SK-N-SH (cell line): ENCODE data around the gene PDIA5. TPM values are rescaled to one million over a fixed set of nuclear protein-coding genes. Genes with fewer than 3 reads are reported as not detected.

Experiments used
- CTCF ChIA-PET: fragments of 300-600, 350-600 bp; formaldehyde crosslinking; extraction: SDS; loops from one replicate; lab custom pipeline; 2021; lab: Yijun Ruan, JAX
- POLR2A ChIA-PET: fragments of 350-600 bp; sonication (Branson Sonifier 250); formaldehyde crosslinking; extraction: SDS; loops from one replicate; lab custom pipeline; 2020; ENCODE audit warnings: antibody characterized with exemption, inconsistent platforms; lab: Yijun Ruan, JAX
- DNase-seq: peaks from one replicate; pipeline ENCODE4 v3.0.0; 2012
- H2AFZ ChIP-seq: fragments of 200-600 bp; sonication (generic); 2 replicates; pipeline ENCODE4 v1.8.1; 2016; ENCODE audit warnings: antibody characterized with exemption, mild to moderate bottlenecking, low read depth
- H3F3A ChIP-seq: fragments of 200-600 bp; sonication (generic); replicated peaks from 2 replicates; pipeline ENCODE3; 2016; ENCODE audit warnings: antibody characterized with exemption, mild to moderate bottlenecking; ENCODE audit not compliant: insufficient read depth
- H3K27ac ChIP-seq, 2 experiments: fragments of 200-500 bp in 1 of 2; fragments of 200-600 bp in 1 of 2; sonication (Bioruptor generic) in 1 of 2; sonication (generic), shearing (Covaris generic) in 1 of 2; 2 replicates each; pipeline versions ENCODE4 v1.5.1 to v1.6.1; 2014 to 2016; ENCODE audit warnings: low read depth in 2 of 2, inconsistent platforms in 1 of 2, low read length in 1 of 2, mild to moderate bottlenecking in 1 of 2, mixed read lengths in 1 of 2
- H3K27me3 ChIP-seq: fragments of 200-600 bp; sonication (generic), shearing (Covaris generic); 2 replicates; pipeline ENCODE4 v1.6.1; 2016; ENCODE audit warnings: mixed run types; ENCODE audit not compliant: insufficient read depth
- H3K36me3 ChIP-seq, 2 experiments: fragments of 200-500 bp in 1 of 2; fragments of 200-600 bp in 1 of 2; sonication (Bioruptor generic) in 1 of 2; sonication (generic) in 1 of 2; replicated peaks in 1 of 2; 2 replicates each; pipeline versions ENCODE3 to v1.5.1; 2014 to 2016; ENCODE audit warnings: low read length in 1 of 2, mild to moderate bottlenecking in 1 of 2; ENCODE audit not compliant: insufficient read depth in 2 of 2, control insufficient read depth in 1 of 2
- H3K4me1 ChIP-seq, 2 experiments: fragments of 200-500 bp in 1 of 2; fragments of 200-600 bp in 1 of 2; sonication (Bioruptor generic) in 1 of 2; sonication (generic), shearing (Covaris generic) in 1 of 2; 2 replicates each; pipeline versions ENCODE4 v1.5.1 to v1.6.1; 2014 to 2016; ENCODE audit warnings: low read depth in 1 of 2, low read length in 1 of 2, mixed run types in 1 of 2; ENCODE audit not compliant: insufficient read depth in 2 of 2, control insufficient read depth in 1 of 2
- H3K4me2 ChIP-seq: fragments of 200-600 bp; sonication (generic), shearing (Covaris generic); 2 replicates; pipeline ENCODE4 v1.6.1; 2017; ENCODE audit warnings: mixed run types
- H3K4me3 ChIP-seq, 2 experiments: fragments of 200-500 bp in 1 of 2; fragments of 200-600 bp in 1 of 2; sonication (Bioruptor generic) in 1 of 2; sonication (generic), shearing (Covaris generic) in 1 of 2; 2 replicates each; pipeline versions ENCODE4 v1.5.1 to v1.8.1; 2014 to 2016; ENCODE audit warnings: low read depth in 2 of 2, inconsistent platforms in 1 of 2, low read length in 1 of 2, mild to moderate bottlenecking in 1 of 2, mixed read lengths in 1 of 2, moderate library complexity in 1 of 2
- H3K79me2 ChIP-seq: fragments of 200-600 bp; sonication (generic); 2 replicates; pipeline ENCODE4 v1.8.1; 2017; ENCODE audit warnings: mild to moderate bottlenecking; ENCODE audit not compliant: insufficient read depth
- H3K9ac ChIP-seq: fragments of 200-600 bp; sonication (generic); 2 replicates; pipeline ENCODE4 v1.6.1; 2017; ENCODE audit warnings: mixed run types
- H3K9me2 ChIP-seq: fragments of 200-600 bp; sonication (generic); 2 replicates; pipeline ENCODE4 v1.6.1; 2017; ENCODE audit warnings: mixed run types
- H3K9me3 ChIP-seq: fragments of 200-600 bp; sonication (generic); 2 replicates; pipeline ENCODE4 v1.6.1; 2017; ENCODE audit warnings: mixed run types, mild to moderate bottlenecking, moderate library complexity
- H4K20me1 ChIP-seq: fragments of 200-600 bp; sonication (generic); 2 replicates; pipeline ENCODE4 v1.6.1; 2017; ENCODE audit warnings: mild to moderate bottlenecking, mixed run types; ENCODE audit not compliant: insufficient read depth
- CHD2 ChIP-seq: fragments of 150-350 bp; IDR thresholded peaks from 2 replicates; pipeline ENCODE4 v1.6.1; 2018; ENCODE audit warnings: low read length; ENCODE audit not compliant: partially characterized antibody
- FOSL2 ChIP-seq: IDR thresholded peaks from 2 replicates; pipeline ENCODE4 v1.4.0; 2012; ENCODE audit warnings: low read depth, mild to moderate bottlenecking, moderate library complexity, borderline replicate concordance
- JUND ChIP-seq: IDR thresholded peaks from 2 replicates; pipeline ENCODE4 v1.4.0; 2012
- MEF2A ChIP-seq: IDR thresholded peaks from 2 replicates; pipeline ENCODE4 v1.4.0; 2012; ENCODE audit warnings: low read depth, borderline replicate concordance
- NFIC ChIP-seq: IDR thresholded peaks from 2 replicates; pipeline ENCODE4 v1.4.0; 2012; ENCODE audit warnings: borderline replicate concordance
- NRF1 ChIP-seq: IDR thresholded peaks from 2 replicates; pipeline ENCODE4 v1.6.1; 2012; ENCODE audit warnings: low read depth, mild to moderate bottlenecking, low read length
- POLR2AphosphoS5 ChIP-seq: IDR thresholded peaks from 2 replicates; pipeline ENCODE4 v1.6.1; 2012; ENCODE audit warnings: low read depth, low read length
- RAD21 ChIP-seq: IDR thresholded peaks from 2 replicates; pipeline ENCODE4 v1.6.1; 2012; ENCODE audit warnings: mild to moderate bottlenecking, low read length
- RXRA ChIP-seq: IDR thresholded peaks from 2 replicates; pipeline ENCODE4 v1.4.0; 2012; ENCODE audit warnings: low read depth, mild to moderate bottlenecking, borderline replicate concordance
- SIN3A ChIP-seq: IDR thresholded peaks from 2 replicates; pipeline ENCODE4 v1.6.1; 2012; ENCODE audit warnings: low read depth, mild to moderate bottlenecking, low read length, moderate library complexity, borderline replicate concordance
- WGBS: methylation state at CpG from one replicate; pipeline ENCODE4 v1.1.6; 2017; ENCODE audit warnings: low lambda C conversion rate; 5-methylcytosine and 5-hydroxymethylcytosine counted together
- polyA plus RNA-seq, 3 experiments: library from polyadenylated mRNA; depleted of rRNA; stranded (reverse); fragments of >200 nt; gene quantifications; 2 replicates each; pipeline ENCODE4 v1.2.3, GENCODE V29; 2012
- TF ChIP-seq, protein P1 (sequence below): fragments of 200-600 bp; sonication (generic); IDR thresholded peaks from 2 replicates; pipeline ENCODE4 v1.6.1; 2017; ENCODE audit warnings: antibody characterized with exemption, mild to moderate bottlenecking, moderate library complexity
- TF ChIP-seq, protein P2 (sequence below): IDR thresholded peaks from 2 replicates; pipeline ENCODE4 v1.4.0; 2012; ENCODE audit warnings: low read depth, borderline replicate concordance
- TF ChIP-seq, protein P3 (sequence below): IDR thresholded peaks from 2 replicates; pipeline ENCODE4 v1.6.1; 2012; ENCODE audit warnings: mild to moderate bottlenecking, low read depth, low read length, moderate library complexity
- TF ChIP-seq, protein P4 (sequence below): IDR thresholded peaks from 2 replicates; pipeline ENCODE4 v1.4.0; 2012; ENCODE audit warnings: low read depth, borderline replicate concordance

The PDIA5 gene
- polyA plus RNA-seq, 1 of the 3 experiments (the other 2 are of a cell fraction), result 28.6 TPM

DNA sequence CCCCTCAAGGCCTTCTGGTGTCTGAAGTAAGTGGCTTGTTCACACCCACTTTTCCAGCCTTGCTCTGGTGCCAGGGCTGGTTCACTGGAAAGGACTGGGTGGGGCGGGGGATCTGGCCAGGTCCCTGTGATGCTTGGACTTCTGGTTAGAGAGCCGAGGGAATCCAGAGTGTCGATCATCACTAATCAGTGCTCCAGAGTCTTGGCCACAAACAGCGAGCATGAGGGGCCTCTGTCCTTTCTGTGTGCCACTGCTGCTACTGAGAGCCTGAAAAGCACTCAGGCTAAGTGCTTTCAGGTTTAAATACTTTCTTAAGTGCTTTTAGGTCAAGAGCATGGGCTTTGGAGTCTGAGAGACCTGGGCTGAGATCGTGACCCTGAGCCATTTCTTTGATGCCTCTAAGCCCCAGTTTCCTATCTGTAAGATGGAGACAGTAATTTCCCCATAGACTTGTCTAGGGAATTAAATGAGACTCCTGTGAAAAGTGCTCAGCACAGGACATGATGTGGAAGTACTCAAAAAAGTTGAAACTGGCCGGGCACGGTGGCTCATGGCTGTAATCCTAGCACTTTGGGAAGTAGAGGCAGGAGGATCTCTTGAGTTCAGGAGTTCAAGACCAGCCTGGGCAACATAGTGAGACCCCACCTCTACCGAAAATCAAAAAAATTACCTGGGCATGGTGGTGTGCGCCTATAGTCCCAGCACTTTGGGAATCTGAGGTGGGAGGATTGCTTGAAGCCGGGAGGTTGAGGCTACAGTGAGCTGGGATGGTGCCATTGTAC, 81.1 kb downstream of the PDIA5 start:
- Histone ChIP-seq H3K4me3 (no peak overlapping the region), H3K79me2 (no peaks in the 10 kb centered on the region), H3K27ac (no peak overlapping the region), H4K20me1 (no peaks in the 10 kb centered on the region), H3K4me1 (peaks cover 0 to 11% of the 10 kb centered on the region in 2 experiments; a peak in 2 of 4 replicates), H3K9ac (no peak overlapping the region), H3K4me2 (no peak overlapping the region), H3K36me3 (peaks cover 4 to 31% of the 10 kb centered on the region in 2 experiments), H3K9me2 (no peaks in the 10 kb centered on the region), H2AFZ (no peak overlapping the region), H3F3A (no peaks in the 10 kb centered on the region), H3K27me3 (no peaks in the 10 kb centered on the region), H3K9me3 (no peaks in the 10 kb centered on the region)
- no peak for TF ChIP-seq CHD2
- TF ChIP-seq POLR2AphosphoS5, result no peak
- TF ChIP-seq SIN3A, result no peak
- TF ChIP-seq RXRA, result no peak
- no peak for TF ChIP-seq MEF2A
- no peak for TF ChIP-seq JUND
- no peak for TF ChIP-seq NRF1
- TF ChIP-seq NFIC, result no peak
- no peak for TF ChIP-seq FOSL2
- TF ChIP-seq, protein P1, sequence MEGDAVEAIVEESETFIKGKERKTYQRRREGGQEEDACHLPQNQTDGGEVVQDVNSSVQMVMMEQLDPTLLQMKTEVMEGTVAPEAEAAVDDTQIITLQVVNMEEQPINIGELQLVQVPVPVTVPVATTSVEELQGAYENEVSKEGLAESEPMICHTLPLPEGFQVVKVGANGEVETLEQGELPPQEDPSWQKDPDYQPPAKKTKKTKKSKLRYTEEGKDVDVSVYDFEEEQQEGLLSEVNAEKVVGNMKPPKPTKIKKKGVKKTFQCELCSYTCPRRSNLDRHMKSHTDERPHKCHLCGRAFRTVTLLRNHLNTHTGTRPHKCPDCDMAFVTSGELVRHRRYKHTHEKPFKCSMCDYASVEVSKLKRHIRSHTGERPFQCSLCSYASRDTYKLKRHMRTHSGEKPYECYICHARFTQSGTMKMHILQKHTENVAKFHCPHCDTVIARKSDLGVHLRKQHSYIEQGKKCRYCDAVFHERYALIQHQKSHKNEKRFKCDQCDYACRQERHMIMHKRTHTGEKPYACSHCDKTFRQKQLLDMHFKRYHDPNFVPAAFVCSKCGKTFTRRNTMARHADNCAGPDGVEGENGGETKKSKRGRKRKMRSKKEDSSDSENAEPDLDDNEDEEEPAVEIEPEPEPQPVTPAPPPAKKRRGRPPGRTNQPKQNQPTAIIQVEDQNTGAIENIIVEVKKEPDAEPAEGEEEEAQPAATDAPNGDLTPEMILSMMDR, result no peak
- no peak for TF ChIP-seq RAD21
- TF ChIP-seq, protein P2, sequence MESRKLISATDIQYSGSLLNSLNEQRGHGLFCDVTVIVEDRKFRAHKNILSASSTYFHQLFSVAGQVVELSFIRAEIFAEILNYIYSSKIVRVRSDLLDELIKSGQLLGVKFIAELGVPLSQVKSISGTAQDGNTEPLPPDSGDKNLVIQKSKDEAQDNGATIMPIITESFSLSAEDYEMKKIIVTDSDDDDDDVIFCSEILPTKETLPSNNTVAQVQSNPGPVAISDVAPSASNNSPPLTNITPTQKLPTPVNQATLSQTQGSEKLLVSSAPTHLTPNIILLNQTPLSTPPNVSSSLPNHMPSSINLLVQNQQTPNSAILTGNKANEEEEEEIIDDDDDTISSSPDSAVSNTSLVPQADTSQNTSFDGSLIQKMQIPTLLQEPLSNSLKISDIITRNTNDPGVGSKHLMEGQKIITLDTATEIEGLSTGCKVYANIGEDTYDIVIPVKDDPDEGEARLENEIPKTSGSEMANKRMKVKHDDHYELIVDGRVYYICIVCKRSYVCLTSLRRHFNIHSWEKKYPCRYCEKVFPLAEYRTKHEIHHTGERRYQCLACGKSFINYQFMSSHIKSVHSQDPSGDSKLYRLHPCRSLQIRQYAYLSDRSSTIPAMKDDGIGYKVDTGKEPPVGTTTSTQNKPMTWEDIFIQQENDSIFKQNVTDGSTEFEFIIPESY, result no peak
- TF ChIP-seq, protein P3, sequence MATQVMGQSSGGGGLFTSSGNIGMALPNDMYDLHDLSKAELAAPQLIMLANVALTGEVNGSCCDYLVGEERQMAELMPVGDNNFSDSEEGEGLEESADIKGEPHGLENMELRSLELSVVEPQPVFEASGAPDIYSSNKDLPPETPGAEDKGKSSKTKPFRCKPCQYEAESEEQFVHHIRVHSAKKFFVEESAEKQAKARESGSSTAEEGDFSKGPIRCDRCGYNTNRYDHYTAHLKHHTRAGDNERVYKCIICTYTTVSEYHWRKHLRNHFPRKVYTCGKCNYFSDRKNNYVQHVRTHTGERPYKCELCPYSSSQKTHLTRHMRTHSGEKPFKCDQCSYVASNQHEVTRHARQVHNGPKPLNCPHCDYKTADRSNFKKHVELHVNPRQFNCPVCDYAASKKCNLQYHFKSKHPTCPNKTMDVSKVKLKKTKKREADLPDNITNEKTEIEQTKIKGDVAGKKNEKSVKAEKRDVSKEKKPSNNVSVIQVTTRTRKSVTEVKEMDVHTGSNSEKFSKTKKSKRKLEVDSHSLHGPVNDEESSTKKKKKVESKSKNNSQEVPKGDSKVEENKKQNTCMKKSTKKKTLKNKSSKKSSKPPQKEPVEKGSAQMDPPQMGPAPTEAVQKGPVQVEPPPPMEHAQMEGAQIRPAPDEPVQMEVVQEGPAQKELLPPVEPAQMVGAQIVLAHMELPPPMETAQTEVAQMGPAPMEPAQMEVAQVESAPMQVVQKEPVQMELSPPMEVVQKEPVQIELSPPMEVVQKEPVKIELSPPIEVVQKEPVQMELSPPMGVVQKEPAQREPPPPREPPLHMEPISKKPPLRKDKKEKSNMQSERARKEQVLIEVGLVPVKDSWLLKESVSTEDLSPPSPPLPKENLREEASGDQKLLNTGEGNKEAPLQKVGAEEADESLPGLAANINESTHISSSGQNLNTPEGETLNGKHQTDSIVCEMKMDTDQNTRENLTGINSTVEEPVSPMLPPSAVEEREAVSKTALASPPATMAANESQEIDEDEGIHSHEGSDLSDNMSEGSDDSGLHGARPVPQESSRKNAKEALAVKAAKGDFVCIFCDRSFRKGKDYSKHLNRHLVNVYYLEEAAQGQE, result no peak
- TF ChIP-seq, protein P4, sequence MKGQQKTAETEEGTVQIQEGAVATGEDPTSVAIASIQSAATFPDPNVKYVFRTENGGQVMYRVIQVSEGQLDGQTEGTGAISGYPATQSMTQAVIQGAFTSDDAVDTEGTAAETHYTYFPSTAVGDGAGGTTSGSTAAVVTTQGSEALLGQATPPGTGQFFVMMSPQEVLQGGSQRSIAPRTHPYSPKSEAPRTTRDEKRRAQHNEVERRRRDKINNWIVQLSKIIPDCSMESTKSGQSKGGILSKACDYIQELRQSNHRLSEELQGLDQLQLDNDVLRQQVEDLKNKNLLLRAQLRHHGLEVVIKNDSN, result no peak
- DNase-seq, result no peak
- 98% methylated on average over 10 of the region's 10 CpGs for WGBS
- ChIA-PET CTCF (interaction anchor here (0.9 kb wide), 1 partner anchor 129 kb away, joined by 3 read pairs; no protein-coding TSS in a partner anchor), POLR2A (no interaction called here)
